NCI-H187 (cell line): ENCODE results near the gene SCAPER.

Source experiments
- DNase-seq, 2 experiments: peaks; one replicate each; lab custom pipeline; 2025; lab: John Stamatoyannopoulos, UW

Gene SCAPER

DNA sequence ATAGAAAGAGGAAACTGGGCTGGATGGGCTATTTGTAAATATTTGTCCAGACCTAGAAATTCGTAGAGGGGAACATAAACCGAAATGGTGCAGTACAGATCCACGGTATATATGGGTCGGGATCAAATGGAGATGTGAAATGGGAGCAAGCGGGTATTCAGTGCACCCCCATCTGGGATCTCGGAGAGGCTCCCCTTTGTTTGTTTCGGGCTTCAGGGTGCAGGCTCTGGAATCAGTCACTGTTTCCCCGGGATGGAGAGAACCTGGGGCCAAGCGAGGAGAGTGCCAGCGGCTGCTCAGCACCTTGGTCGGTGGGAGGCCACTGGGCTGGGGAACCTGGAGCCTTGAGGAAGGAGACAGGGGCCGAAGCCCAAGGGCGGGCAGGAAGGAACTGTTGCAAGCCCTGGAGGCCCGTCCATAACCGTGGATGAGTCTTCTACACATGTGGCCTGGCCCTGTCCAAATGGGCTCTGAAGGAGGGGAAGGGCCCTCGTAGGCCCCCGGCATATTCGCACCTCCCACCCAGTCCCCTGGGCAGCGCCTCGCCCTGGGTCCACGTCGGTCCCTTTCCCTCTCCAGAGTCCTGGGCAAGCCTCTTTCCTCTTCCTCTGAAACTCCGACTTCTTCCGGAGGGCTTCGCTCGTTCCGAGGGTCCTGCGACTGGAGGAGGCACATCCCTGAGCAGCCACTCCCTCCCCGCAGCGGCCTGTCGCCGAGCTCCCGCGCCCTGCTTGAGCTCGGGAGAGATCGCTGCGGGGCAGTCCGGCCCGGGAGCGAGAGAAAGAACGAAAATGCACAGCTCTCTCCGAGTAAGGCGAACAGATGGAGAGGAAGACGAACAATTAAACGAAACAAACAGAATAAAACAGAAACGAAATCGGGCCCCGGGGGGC, 565.6 kb downstream of the SCAPER start:
- DNase-seq: no peak

DNA sequence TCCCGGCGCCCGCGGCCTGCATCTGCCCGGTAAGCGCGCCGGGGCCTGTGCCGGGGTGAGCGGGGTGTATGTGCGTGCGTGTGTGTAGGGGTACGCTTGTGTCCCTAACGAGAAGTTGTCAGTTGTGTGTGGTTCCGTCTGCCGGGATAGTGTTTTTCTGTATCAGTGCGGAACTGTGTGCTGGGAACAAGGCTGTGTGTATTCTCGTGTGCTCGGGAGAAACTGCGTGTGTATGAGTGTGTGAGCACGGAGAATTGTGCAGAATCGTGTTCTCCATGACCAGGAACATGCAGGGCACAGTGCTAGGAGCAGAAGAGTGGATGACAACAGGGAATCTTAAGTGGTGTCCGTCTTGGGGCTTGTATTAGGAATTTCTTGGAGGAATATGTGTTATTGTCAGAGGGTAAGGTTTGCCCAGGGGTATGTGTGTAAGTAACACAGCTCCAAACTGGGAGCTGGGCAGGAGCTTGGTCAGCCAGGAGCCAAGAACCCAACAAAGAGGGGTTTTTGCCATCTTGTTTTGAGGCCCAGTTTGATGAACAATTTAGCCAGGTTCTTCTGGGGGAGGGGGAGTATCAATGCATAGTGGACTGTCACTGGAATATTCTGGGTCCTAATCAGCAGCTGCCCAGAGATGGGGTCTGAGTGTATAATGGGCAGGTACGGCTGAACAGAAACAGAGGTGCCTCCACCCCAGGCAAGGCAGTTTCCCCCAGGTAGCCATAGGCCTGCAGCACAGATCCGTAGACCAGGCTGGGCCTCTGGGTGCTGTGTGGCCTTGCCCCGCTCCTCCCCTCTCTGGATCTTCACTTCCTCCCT, 566.4 kb downstream of the SCAPER start:
- DNase-seq: no peak

DNA sequence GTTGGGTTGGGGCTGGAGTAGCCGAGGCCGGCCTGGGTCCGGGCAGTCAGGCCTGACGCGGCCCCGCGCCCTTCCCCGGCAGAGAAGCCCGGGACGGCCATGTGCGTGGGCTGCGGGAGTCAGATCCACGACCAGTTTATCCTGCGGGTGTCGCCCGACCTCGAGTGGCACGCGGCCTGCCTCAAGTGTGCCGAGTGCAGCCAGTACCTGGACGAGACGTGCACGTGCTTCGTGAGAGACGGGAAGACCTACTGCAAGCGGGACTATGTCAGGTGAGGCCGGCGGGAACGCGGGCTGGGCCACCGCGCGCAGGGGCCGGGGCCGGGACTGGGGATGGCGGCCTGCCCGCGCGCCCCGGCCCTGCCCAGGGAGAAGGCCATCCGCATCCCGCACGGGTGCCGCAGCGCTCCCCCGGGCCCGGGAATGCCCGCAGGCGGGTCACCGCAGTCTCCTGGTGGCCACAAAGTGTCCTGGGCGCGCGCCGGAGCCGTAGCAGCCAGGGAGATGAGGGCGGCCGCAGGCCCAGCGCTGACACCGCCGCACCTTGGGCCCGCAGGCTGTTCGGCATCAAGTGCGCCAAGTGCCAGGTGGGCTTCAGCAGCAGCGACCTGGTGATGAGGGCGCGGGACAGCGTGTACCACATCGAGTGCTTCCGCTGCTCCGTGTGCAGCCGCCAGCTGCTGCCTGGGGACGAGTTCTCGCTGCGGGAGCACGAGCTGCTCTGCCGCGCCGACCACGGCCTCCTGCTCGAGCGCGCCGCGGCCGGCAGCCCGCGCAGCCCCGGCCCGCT, 567.2 kb downstream of the SCAPER start:
- no peak for DNase-seq

DNA sequence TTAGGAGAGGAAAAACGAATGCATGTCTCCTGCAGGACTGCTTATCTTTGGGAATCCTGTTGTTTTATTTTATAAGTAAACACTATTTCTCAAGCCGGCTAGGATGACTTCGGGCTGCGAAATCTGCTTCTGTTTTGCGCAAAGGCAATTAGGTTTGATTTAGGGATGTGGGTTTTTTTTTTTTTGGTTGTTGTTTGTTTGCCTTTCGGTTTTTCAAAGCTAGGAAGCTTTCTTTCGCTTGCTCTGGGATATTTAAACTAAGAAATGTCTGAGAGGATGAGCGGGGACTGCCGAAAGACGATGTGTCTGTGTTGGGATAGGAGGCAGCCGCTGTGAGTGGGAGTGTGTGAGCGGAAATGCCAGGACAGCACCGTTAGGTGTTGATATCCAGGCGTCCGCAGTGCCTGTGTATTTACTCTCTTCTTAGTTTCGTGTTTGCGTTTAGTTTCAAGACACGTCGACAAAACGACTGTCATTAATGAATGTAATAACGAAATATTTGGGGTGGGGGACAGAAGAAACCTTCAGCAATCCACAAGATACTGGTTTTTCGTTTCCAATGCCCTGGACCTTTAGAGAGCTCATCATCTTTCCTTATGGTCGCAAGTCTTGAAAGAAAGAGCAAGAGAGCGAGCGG, 568.0 kb downstream of the SCAPER start:
- no peak for DNase-seq

DNA sequence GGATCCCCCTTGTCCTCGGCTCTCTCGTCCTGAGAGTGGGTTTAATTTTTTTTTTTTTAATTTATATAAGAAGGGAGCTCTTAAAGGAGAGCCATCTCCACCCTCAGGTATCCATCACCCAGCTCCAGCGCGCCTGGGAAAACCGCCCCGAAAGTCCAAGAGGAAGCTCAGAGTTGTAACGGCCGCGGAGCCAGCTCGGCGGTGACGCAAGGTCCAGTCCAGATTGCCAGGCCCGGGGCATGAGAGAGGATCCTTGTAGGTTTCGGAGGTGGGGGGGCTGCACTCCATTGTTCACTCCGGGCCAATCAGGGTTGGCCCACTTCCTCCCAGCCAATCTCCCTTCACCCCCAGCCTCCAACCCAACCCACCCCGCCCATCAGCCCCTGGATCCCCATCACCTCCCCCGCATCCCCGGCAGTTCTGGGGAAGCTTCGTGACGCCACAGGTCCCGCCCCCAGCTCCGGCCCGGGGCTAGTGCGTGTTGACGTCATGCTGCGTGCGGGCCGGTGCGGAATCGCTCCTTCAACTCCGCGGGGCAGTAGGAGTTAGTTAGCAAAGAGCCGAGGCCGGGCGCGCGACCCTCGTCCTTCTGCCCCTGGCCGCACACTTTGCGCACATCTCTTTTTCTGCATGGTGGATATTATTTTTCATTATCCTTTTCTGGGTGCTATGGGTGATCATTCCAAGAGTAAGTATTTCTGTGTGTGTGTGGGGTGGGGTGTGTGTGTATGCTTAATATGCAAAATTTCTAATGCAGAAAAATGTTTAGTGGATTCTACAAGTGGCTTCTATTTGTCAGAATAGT, 568.7 kb downstream of the SCAPER start, which contains the start of gene ISL2:
Gene ISL2, plus strand, starts transcription at position 520 of the 805 bp plus-strand sequence. Its CDS starts 111 bp downstream, at position 631.
- DNase-seq: no peak

DNA sequence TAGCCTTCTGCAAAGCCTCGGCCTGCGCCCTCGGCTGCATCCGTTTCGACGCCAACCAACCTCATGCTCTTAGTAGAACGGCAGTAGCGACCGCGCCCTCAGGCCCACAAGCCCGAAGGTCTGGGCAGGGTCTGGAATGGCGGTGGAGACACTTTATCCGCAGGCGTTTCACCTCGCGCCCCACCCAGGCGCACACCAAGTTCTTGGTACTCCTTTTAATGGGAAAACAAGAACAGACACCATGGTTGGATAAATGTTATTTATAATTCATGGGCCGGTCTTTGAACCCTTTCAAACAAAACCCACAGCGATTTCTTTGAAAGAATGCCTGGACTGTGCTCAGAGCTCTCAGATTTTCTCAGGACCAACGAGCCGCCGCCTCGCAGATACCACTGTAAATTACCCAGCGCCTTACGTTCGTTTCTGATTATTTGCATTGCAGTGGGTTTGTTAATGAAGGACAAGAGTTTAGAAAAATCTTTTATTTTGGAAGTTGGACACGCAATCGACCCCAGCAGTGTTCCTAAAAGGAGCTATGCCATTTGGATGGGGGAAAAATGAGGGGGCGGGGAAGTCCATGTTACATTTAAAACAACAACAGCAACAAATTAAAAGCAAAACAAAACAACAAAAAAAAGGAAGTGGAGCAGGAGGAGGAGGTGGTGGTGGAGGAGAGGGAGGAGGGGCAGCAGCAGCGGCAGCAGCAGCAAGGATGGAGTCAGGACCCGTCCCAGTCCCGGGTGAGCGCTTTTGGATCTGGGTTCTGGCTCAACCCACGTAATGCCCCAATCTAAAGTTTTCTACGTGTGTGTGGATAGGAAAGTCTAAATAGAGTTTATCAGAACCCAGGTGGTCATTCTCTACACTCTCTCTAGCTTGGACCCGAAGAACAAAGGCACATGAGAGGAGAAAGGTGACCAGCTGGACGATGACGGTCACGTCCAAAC, 569.6 kb downstream of the SCAPER start:
- no peak for DNase-seq

DNA sequence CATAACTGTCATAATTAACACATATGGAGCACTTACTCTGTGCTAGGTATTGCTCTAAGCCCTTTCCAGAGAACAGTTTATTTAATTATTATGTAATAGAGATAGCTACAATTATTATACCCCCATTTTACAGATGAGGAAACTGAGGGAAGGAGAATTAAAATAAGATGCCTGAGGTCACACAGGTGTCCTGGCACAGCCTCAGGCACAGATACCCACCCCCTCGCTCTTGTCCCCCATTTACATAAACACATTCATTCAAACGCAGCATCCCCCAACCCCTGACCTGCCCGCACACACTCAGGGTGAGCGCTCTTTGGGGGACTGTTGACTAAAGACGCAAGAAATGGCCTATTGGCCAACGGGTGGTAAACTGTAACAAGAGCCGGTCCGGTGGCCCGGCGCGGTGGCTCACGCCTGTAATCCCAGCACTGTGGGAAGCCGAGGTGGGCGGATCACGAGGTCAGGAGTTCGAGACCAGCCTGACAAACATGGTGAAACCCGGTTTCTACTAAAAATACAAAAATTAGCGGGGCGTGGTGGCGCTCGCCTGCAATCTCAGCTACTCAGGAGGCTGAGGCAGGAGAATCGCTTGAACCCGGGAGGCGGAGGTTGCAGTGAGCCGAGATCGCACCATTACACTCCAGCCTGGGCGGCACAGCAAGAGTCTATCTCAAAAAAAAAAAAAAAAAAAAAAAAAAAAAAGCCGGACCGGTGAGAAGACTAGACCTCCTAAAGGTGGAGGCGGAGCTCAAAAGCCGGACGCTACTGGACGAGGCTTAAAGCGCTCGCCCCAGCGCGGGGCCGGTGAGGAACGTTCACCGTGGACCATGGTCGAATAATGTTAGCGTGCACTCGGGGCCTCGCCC, 570.5 kb downstream of the SCAPER start:
- no peak for DNase-seq

DNA sequence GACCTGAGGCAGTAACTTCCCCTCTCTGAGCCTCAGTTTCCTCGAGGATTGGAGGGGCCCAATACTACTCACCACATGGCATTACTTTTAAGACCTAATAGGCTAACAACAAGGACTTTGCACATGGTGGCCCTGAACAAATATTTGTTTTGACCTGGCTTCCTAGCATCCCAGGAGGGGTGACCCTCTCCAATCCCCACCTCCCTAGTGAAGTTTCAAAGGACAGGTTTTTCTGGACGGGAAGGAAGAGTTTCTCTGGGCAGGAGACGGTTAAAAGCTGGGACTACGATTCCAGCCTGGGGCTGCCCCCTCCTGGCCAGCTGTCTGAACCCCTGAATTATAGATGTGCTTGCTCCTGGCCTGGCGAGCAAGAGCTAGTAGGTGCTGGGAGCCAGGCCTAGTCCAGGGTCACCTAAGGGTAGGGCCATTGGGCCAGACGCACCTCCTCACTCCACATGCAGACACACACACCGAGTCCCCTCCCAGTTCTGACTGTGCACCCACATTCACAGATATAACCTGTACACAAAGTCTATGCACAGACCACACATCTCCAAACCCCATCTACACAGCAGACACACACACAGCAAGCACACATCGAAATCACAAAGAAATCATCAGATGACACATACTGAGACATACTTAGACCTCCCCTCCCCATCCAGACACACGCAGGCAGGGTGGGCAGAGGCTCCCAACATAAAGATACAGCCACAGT, 571.3 kb downstream of the SCAPER start:
- no peak for DNase-seq

DNA sequence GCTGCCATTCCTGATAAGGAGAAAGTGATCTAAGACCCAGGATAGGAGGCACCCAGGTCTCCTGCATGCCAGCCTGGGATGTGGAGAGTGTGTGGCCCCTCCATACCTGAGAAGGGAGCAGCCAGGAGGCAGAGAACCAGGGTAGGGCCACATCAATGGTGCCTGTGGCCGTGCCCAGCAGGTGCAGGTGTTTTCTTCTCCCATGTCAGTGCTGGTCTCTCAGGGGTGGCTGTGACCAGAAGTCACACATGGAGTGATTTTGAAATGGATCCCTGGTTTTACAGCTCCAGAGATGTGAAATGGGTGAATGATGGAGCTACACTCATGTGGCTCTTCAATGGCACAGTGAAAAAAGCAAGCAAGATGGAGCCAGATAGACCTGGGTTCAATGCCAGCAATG, 571.8 kb downstream of the SCAPER start:
- no peak for DNase-seq

DNA sequence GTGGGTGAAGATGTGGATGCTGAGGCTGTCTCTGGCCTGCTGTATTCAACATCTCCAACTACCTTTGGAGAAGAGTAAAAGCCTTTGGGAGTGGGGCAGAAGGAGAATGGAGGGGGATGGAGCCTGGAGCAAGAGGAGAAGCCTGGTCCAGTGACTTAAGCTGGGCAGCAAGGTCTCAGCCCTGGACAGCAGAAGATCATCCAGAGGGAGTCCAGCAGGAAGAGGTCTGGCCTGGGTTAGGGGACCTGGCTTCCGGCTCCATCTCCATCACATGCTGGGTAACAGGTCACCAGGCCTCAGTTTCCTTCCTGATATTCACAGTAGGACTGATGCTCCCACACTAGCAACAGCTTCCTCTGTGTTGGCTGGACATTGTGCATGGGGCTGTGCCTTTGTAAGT, 572.3 kb downstream of the SCAPER start:
- no peak for DNase-seq

DNA sequence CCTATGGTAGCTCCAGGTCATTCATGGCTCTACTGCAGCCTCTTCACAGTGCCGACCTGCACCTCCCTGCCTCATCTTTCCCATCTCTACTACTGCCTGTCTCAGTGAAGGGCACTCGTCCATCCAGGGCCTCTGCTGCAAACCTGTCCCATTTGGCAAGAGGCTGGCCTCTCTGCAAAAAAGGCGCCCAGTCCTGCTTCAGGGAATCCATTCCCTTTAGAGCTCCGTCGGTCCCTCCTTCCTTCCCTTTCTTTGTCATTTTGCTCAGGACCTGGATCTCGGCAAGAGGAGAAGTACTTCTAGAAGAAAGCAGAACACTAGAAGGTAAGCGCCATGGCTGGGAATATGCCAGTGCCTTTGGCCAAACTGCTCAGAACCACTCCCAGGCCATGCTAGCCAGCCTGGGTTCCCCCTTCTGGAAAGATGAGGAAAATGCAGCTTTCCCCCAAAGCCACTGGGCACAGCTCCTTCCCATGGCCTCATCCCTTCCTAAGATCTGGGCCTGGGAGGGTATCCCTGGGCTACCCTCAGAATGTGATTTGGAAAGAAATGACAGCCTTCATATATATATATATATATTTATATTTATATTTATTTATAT, 575.0 kb downstream of the SCAPER start:
- DNase-seq: no peak

DNA sequence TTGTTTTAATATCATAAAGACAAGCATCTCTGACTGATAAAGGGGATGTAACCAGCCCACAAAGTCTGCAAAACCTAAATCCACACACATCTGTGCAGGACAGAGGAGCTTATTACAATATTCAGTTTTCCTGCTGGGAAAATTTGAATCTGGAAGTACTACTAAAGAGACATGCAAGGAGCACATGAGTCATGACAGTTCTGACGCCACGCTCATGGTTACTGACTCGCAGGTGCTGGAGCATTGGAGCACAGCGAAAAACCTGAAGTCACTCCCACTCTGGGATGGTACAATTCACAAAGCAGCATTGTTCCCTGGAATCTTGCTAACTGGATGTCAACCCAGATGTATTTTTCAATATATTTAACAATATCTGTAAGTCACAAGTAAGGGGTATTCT, 576.2 kb downstream of the SCAPER start:
- no peak for DNase-seq

DNA sequence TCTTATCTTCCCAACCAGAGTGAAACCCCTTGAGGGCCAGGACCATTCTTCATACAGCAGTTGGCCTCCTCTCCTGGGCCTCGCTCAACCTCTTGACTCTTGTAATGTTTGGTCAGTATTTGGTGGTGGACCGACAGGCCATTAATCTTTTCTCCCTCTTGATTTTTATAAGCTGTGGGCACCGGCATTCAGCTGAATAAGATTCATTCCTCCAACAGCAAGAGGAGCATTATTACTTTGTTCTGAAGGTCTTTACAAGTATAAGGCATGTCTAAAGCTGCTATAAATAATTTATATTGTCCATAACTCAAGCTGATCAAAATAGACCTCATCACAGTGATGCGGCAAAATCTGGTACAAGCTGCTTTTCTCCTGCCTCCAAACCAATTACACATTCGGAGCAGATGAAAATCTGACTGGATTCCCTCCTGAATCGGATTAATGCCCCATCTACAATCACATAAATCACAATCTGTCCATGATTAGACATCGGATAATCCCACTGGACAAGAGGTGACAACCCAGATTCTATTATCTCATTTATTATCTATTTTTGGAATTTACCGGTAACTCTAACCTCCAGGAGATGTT, 576.9 kb downstream of the SCAPER start:
- DNase-seq: no peak

DNA sequence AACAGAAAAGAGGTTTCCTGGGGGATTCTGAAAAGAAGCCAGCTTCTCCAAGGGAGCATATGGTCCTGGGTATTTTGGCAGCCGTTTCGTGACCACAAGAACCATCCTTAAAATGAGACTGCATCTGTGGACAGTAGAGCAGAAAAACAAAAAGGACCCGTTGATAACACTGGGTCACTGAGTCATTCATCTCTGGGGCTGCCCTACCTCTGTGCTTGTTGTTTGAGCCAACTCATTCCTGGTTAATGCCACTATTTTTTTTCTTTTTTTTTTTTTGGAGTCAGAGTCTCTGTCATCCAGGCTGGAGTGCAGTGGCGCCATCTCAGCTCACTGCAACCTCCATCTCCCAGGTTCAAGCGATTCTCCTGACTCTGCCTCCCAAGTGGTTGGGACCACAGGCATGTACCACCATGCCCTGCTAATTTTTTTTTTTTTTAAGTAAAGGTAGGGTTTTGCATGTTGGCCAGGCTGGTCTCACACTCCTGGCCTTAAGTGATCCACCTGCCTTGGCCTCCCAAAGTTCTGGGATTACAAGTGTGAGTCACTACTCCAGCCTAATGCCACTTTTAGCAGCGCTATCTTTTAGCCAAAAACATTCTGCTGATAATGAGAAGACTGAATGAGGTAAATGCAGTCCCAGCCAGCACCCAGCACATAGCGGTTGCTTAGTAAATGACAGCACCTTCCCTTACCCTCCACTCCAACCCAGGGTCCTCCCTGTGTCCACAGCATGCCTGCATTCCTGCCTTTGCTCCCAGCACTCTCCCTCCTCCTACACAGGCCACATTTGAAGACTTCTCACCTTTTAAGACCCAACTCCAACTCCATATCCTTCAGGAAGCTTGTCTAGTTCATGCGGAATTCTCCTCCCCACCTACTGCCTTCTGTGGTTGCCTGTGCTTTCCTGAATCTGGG, 577.7 kb downstream of the SCAPER start:
- DNase-seq: no peak

DNA sequence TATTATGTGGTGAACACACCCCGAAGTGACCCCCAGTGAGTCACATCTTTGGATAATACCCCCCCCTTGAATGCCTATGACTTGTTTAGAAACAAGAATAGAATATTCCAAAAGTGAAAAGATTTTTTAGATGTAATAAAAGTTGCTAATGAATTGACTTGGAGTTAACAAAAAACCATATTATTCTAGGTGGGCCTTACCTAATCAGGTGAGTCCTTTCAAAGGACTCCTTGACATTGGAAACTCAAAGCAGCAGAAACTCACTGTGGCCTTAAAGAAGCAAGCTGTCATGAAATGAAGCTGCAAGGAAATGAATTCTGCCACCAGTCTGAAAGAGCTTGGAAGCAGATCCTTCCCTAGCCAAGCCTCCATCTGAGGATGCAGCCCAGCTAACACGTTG, 579.4 kb downstream of the SCAPER start:
- no peak for DNase-seq

DNA sequence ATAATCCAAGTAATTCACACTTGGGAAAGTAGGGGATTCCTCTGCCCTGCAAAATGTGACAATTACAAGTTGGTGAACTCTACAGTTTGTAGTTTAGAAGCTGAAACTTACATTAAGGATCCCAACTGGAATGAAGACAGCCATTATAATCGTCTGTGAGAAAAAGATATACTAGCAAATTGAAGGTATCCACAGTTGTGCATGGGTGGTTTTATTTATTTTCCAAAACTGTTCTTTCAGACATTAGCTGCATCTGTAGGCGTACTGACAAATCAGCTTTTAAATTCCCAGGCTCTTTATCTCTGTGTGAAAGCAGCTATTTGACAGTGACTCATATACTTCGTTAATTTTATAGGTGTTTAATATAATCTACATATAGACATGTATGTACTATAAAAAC, 581.1 kb downstream of the SCAPER start:
- no peak for DNase-seq
